ENCODE measurements around the gene CNKSR3.

DNA sequence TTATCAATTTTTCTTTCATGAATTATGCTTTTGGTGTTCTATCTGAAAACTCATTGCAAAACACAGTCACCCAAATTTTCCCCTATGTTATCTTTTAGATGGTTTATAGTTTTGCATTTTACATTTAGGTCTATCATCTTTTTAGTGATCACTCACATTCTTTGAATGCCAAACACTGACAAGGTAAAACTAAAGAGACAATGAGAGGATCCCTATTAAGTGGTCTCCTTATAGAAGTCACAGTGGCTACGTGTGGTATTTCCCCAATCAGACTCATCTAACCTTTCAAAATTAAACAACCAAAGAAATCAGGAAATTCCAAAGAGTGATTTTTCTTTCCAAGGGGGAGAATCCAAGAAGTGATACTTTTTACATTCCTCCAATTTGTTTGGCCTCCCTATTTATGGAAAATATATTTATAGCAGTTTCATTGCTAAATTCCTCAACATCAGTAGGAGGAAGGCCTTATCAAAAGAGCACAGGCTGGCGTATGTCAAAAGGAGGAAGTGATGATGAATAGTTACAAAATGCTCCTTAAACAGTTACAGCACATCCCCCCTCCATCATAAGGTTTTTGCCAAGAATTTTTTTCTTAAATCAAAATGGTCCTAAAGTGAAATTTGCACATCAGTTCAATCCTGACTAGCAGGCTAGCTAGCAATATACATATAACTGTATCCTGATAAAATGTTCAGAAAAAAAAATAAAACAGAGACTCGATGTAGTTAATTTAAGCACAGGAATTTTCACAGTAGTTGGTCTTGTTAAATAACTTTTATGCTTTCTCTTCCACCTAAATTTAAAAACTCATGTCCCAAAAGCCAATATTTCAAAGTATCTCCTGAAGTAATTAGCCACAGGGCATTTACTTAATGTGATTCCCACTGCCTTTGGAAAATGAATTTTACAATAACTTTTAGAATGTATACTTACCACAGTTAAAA lies 77.7 kb downstream of the CNKSR3 start:
- TF ChIP-seq, protein P1, sequence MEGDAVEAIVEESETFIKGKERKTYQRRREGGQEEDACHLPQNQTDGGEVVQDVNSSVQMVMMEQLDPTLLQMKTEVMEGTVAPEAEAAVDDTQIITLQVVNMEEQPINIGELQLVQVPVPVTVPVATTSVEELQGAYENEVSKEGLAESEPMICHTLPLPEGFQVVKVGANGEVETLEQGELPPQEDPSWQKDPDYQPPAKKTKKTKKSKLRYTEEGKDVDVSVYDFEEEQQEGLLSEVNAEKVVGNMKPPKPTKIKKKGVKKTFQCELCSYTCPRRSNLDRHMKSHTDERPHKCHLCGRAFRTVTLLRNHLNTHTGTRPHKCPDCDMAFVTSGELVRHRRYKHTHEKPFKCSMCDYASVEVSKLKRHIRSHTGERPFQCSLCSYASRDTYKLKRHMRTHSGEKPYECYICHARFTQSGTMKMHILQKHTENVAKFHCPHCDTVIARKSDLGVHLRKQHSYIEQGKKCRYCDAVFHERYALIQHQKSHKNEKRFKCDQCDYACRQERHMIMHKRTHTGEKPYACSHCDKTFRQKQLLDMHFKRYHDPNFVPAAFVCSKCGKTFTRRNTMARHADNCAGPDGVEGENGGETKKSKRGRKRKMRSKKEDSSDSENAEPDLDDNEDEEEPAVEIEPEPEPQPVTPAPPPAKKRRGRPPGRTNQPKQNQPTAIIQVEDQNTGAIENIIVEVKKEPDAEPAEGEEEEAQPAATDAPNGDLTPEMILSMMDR (IDR thresholded peaks at IDR 0.05), result no peak
- TF ChIP-seq POLR2A (IDR thresholded peaks at IDR 0.05), result no peak
